Fibroblast of the aortic adventitia (primary cell): ENCODE data around the gene DLST. TPM values are rescaled to one million over a fixed set of nuclear protein-coding genes. Genes with fewer than 3 reads are reported as not detected.

ENCODE experiments used
- DNase-seq: peaks from one replicate; pipeline ENCODE4 v3.0.0-alpha.2; 2010; ENCODE audit warnings: low read depth
- H3K4me3 ChIP-seq: 2 replicates; pipeline ENCODE4 v1.5.1; 2011; ENCODE audit warnings: low read depth, mild to moderate bottlenecking, control low read depth, low read length, moderate library complexity
- total RNA-seq: library from RNA; depleted of rRNA; stranded (reverse); fragments of >200 nt; gene quantifications from 2 replicates; pipeline ENCODE4 v1.2.3, GENCODE V29; 2012; ENCODE audit warnings: low replicate concordance
- TF ChIP-seq, protein P1 (sequence below): IDR thresholded peaks from 2 replicates; pipeline ENCODE4 v1.5.1; 2011; ENCODE audit warnings: mild to moderate bottlenecking, low read length, control low read depth, inconsistent platforms; ENCODE audit not compliant: insufficient read depth

DLST gene
- total RNA-seq, 1 donor: 68.5 TPM

DNA sequence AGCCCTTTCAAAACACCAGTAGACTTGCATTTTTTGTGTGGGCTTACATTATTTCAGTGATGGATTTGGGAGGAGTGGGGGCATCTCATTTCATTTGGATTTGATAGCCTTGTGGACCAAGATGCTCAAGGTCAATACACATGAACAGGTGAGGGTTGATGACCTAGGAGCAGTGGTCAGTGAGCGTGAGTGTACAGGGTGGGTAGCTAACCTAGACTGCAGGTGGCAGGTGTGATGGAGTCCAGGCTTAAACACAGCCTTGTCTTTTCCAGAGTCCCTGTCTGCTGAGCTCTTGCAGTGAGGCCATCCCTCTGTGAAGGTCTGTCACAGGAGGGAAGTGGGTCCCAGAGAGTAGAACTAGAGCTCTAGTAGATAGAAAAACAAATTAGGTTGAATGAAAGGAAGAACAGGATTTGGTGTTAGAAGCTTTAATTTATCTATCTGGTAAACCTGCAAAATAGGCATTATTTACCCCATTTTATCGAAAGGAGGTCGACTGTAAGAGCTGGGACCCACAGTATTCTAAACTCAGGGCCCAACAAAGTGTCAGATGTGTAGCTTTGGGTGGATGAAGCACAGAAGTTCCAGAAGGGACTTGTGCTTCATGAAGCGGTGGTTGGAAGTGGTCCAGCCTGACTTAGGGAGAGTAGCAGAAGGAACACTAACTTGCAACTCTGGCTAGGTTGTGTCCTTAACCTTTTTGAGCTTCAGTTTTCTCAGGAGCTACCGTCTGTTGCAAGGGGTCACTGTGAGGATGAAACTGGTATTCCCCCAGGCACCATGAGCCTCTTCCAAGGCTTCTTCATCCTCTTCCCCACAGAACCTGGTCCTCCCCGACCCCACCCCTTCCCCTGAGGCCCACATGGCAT lies 23.2 kb downstream of the DLST start:
- TF ChIP-seq, protein P1, sequence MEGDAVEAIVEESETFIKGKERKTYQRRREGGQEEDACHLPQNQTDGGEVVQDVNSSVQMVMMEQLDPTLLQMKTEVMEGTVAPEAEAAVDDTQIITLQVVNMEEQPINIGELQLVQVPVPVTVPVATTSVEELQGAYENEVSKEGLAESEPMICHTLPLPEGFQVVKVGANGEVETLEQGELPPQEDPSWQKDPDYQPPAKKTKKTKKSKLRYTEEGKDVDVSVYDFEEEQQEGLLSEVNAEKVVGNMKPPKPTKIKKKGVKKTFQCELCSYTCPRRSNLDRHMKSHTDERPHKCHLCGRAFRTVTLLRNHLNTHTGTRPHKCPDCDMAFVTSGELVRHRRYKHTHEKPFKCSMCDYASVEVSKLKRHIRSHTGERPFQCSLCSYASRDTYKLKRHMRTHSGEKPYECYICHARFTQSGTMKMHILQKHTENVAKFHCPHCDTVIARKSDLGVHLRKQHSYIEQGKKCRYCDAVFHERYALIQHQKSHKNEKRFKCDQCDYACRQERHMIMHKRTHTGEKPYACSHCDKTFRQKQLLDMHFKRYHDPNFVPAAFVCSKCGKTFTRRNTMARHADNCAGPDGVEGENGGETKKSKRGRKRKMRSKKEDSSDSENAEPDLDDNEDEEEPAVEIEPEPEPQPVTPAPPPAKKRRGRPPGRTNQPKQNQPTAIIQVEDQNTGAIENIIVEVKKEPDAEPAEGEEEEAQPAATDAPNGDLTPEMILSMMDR: no peak
- no peak overlapping the region for H3K4me3 ChIP-seq
- DNase-seq: no peak

DNA sequence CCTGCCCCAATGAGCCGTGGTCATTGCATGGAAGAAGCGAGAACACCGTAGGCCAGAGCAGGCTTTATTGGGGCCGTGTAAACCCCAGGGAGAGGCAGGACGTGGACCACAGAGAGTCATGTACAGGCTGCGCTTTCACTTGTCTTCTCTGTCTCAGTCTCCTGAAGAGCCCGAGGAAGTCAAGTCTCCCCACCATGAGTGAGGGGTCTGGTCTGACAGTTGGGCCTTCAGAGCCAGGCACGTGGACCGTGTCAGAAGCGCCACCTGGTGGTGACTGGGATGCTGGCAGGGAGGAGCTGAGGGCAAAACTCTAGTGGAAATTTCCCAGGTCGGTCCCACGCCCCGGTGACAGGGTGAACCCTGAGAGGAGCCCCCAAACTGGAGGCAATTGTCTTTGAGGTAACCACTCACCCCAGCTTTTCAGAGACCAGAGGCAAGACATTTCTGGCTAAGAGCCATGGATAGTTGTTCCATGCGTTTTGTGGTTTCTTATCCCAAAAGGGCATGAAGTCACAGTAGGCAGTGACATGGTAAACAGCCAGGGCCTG lies 24.0 kb downstream of the DLST start:
- DNase-seq: peak; percentile 62
- TF ChIP-seq, protein P1: peak; percentile 97

DNA sequence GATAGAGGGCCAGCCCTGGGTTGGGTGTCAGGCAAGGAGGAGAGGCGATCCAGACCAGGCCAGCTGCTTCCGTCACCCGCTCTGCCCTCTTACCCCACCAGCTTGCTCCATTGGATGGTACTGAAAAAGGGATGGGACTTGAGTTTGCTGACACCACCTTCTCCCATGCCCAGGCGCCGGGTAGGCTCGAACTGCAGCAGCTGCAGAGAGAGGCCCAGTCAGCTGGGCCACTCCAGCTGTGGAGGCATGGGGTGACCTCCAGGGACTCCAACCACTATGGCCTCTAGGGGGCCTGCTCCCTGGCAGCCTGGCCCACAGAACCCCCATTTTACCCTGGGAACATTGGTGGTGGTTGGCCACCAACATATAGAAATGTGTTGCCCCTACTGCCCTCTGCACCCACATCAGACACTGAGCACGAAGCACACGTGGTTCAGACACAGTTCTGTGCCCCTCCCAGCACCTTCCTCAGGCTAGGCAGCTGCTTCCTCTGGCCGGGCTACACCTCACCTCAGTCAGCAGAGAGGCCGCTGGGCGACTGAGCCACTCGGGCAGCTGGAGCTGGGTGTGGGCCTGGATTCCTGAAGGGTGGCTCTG lies 25.3 kb downstream of the DLST start:
- no peak for DNase-seq
- H3K4me3 ChIP-seq: no peak overlapping the region
- TF ChIP-seq, protein P1: no peak

More for the DNA sequence above, 24.0 kb downstream of the DLST start:
- no peak overlapping the region for H3K4me3 ChIP-seq

- DNase-seq: no peak
- TF ChIP-seq, protein P1: no peak
- no peak overlapping the region for H3K4me3 ChIP-seq
These were observed 26.0 kb downstream of the DLST start for GRCh38 chr14:74907744-74908143.

DNA sequence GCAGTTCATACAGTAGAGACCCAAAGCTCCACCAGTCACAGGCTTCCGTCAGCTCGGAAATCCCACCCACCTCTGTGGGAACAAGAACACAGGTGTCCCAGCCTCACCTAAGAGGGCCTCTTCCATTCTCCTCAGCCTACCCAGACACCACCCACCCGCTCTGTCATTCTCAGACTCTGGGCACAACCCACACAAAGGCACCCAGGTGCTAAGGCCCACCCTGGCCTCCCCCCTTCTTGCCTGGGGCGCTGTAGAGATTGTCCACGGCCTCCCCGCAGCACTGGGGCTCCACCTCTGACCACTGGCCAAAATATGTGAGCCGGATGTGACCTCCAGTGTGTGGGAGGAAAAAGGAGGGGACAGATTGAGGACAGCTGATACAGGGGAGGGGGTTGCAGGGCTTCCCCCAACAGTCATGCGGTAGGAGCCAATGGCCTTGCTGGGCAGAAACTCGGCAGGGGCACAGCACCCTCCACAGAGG lies 27.2 kb downstream of the DLST start:
- H3K4me3 ChIP-seq: no peak overlapping the region
- DNase-seq: no peak
- TF ChIP-seq, protein P1: no peak

DNA sequence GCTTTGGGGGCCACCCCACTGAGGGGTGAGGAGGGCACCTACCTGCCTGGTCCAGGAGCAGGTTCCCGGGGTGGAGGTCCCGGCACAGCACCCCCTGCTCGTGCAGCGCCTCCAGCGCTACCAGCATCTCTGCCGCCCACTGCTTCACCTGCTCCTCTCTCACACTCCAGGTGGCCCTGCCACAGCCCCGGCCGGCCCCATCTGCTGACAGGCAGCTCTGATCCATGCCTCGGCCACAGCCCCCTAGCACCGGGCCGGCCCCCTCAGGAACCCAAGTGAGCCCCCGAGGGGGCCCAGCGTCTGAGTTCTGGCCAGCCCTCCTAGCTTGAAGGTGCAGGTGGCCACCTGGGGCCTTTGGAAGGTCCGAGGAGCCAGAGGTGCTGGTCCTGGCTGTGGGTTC lies 27.8 kb downstream of the DLST start:
- H3K4me3 ChIP-seq: no peak overlapping the region
- DNase-seq: no peak
- TF ChIP-seq, protein P1: no peak
